ENCODE data around the gene UTS2B.

The UTS2B gene

GRCh38 chr3:191316876-191317603 lies 13.3 kb downstream of the UTS2B start:
- TF ChIP-seq CTCF (IDR thresholded peaks at IDR 0.05; ENCODE audit: low read depth, low read length, missing control alignments): no peak
- no peak overlapping the region for H3K4me3 ChIP-seq (replicated peaks; ENCODE audit: low read depth, low read length)
- no peak for DNase-seq (ENCODE audit: extremely low read depth, low read depth)

GRCh38 chr3:191314109-191314728 lies 16.1 kb downstream of the UTS2B start:
- no peak overlapping the region for H3K4me3 ChIP-seq (replicated peaks; ENCODE audit: low read depth, low read length)
- no peak for TF ChIP-seq CTCF (IDR thresholded peaks at IDR 0.05; ENCODE audit: low read depth, low read length, missing control alignments)
- DNase-seq (ENCODE audit: extremely low read depth, low read depth): no peak

GRCh38 chr3:191313296-191313695 lies 17.0 kb downstream of the UTS2B start:
- no peak for DNase-seq (ENCODE audit: extremely low read depth, low read depth)
- no peak for TF ChIP-seq CTCF (IDR thresholded peaks at IDR 0.05; ENCODE audit: low read depth, low read length, missing control alignments)
- no peak overlapping the region for H3K4me3 ChIP-seq (replicated peaks; ENCODE audit: low read depth, low read length)

- H3K4me3 ChIP-seq (replicated peaks; ENCODE audit: low read depth, low read length): no peak overlapping the region
- no peak for TF ChIP-seq CTCF (IDR thresholded peaks at IDR 0.05; ENCODE audit: low read depth, low read length, missing control alignments)
- no peak for DNase-seq (ENCODE audit: extremely low read depth, low read depth)
Observed at GRCh38 chr3:191307341-191307740, 23.0 kb downstream of the UTS2B start.

GRCh38 chr3:191306428-191306827 lies 23.9 kb downstream of the UTS2B start:
- no peak overlapping the region for H3K4me3 ChIP-seq (replicated peaks; ENCODE audit: low read depth, low read length)
- TF ChIP-seq CTCF (IDR thresholded peaks at IDR 0.05; ENCODE audit: low read depth, low read length, missing control alignments): no peak
- DNase-seq (ENCODE audit: extremely low read depth, low read depth): no peak

- no peak overlapping the region for H3K4me3 ChIP-seq (replicated peaks; ENCODE audit: low read depth, low read length)
- TF ChIP-seq CTCF (IDR thresholded peaks at IDR 0.05; ENCODE audit: low read depth, low read length, missing control alignments): no peak
- DNase-seq (ENCODE audit: extremely low read depth, low read depth): no peak
Observed at GRCh38 chr3:191303596-191303995, 26.7 kb downstream of the UTS2B start.
